GM19468 (cell line): ENCODE measurements around the gene NACC2.
"Not testable (repeated sequence)": the region's sequence is repeated elsewhere in the genome, so short reads cannot be mapped to it uniquely, and the experiment has no call there.

Experiments
- ATAC-seq: cut with Tn5 transposase; IDR thresholded peaks from one replicate; pipeline ENCODE4 v1.9.1; 2021; ENCODE audit warnings: mild to moderate bottlenecking, moderate library complexity, moderate number of reproducible peaks; ENCODE audit not compliant: unreplicated experiment; ENCODE audit errors: extremely low read depth

The NACC2 gene

DNA sequence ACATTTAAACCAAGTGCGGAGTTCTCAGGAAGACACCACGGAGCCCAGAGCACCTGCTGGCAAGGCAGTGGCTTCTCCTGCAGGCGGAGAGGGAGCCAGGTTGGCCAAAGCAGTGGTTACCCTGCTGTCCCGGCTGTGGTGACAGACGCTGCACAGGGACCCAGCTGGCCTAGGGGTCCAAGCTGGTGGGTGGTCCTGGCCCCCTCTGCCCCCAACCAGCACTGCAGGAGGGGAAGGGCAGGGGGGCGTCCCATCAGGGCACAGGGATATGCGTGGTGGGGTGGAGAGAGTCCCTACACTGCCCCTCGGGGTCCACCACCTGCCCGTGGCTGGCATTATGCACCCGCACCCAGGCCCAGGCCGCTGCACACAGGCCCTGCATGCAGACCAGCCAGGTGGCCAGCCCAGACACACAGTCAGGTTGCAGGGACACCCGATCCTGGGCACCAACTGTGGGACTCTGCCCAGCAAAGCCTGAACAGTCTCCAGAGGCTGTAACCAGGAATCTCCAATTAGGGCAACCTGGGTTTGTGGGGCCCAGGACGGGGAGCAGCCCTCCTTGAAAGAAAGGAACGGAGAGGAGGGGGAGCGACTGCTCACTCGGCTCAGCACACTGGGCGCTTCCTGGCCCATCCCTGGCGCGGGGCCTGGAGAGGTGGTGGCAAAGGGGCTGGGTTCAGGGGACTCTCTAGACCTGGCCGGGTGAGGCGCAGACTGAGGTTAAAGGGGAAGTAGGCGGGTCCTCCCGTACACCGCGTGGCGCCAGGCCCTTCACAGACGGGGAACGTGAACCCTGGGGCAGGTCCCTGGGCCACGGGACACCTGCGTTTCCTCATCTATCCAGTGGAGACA, 46.3 kb downstream of the NACC2 start:
- ATAC-seq, result no peak

DNA sequence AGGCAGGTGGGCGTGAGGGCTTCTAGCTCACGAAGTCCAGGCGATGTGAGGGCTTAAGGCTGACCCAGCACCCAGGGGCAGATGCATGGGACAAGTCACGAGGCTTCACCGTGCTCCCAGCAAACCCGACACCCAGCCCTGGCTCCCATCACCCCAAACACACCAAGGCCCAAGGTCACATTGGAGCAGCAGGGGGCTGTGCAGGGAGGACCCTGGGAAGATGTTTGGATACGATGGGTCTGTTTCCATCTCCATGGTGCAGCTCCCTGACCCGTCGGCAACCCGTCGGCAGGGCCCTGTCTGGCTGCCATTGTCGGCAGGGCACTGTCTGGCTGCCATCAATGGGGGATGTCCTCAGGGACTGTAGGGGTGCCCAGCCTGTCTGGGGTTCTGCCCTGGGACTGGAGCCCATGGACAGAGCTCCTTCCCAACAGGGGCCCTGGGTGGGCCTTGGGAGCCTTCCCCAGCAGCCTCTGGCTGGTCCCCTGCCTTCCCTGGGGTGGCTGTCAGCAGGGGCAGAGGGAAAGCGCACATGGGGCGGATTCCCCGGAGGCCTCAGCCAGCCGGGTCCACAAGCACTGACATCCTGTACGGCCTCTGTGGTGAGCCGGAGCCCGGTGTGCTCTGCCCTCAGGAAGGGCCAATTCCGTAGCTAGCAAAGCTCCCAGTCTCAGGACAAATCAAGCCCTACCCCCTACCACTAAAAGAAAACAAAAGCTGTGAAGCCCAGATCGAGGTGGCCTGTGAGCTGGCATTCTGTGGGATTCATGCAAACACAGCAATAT, 47.1 kb downstream of the NACC2 start:
- ATAC-seq, result no peak

DNA sequence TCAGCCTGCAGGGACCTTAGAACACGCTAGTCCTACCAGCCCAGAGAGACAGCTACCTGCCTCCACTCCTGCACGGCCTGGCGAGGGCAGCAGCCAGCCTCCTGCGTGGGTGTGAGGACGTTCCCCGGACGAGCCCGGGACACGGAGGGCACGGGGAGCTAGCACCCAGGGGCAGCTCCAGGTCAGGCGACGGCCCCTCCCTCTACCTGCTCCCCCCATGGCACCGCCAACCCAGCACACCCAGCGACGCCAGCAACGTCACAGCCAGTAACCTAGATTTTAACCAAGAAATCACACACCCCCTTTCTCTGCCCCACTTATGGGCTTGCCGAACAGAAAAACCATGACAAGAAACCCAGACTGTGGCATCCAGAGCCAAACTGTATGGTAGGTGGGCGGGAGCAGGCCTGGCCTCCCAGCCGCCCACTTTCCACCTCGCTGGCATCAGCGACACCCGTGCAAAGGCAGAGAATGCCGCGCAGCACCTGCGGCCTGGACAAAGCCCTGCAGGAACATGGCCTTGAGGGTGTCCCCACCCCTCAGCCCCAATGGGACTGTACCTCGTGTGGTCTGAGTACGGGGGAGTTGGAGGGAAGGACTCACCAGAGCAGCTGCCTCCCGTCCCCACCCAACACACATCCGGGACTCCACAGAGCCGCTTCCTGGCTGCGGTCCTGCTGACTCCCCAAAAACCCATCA, 47.9 kb downstream of the NACC2 start:
- no peak for ATAC-seq

DNA sequence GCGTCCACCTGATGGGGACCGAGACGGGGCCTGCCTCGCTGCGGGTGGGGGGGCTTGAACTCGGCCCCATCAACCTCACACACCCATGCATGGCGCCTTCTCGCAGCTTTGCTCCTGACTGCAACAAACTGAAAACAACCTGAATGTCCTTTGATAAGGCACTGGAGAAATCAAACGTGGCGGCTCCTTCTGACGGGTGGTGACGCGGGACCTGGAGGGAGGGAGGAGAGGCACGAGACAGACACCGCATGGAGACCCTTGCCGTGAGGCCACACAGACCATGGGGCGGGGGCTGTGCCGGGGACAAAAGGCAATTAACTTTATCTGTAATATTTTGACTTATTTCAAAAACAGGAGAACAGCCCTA, 48.6 kb downstream of the NACC2 start:
- no peak for ATAC-seq

DNA sequence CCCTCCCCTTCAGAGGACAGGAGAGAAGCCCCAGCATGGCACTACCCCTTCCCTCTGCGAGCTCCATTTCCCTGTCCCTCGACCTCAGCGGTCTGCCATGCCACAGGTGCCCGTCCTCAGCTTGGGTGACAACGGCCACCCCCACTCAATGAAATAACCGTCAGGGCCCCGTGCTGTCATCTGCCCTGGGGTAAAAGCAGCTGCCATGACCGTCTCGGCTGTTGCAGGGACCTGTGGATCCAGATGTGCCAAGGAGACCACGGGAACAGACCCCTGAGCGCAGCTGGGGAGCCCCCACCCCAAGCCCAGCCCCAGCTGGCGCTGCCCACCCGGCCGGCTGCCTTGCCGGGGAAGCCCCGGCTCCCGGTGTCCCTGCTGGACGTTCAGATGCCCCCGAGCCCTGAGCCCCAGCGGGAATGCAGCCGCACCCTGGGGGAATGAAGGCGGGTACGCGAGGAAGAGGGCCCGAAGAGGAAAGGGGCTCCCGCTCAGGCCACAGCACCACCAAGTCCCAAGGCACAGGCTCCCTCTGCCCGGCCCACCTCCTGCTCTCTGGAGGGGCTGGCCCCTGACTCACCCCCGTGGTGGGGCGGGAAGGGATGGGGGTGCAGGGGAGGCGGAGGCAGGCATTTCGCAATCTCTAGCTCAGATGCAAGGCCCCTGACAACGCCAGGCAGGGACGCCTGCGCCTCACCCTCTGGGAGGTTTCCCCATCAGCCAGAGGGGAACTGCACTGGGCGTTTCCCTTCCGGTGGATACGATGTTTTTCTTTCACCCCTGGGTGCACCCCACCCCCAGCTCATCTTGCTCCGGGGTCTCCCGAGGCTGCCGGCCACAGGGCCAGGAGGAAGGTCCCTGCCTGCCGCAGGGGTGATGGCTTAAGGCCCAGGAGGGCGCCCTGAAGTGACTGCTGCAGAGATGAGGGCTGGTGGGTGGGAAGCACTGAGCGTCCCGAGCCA, 49.2 kb downstream of the NACC2 start:
- ATAC-seq, result no peak

DNA sequence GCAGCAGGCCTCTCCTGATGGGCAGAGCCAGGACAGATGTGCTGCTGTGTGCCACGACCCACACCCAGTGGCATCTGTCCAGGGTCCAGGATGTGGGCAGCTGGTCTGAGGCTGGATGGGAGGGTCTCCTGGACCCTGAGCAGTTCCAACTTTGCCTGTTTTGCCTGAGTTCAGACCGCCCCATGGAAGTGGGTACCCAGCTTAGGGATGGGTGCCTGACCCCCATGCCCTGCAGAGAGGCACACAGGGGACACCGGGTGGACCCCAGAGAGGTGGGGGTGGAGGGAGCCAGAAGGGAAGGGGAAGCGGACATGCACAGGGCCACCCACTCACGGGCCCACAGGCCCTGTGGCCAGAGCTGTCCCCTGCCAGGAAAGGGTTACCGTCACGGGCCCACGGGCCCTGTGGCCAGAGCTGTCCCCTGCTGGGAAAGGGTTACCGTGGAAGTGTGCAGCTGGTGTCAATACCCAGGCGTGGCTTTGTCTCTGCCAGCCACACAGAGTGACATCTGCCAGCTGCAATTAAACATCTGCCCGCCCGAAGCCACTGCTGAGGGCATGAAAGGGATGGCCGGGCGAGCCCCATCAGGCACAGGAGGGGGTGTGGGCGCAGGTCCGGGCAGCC, 50.0 kb downstream of the NACC2 start:
- no peak for ATAC-seq

DNA sequence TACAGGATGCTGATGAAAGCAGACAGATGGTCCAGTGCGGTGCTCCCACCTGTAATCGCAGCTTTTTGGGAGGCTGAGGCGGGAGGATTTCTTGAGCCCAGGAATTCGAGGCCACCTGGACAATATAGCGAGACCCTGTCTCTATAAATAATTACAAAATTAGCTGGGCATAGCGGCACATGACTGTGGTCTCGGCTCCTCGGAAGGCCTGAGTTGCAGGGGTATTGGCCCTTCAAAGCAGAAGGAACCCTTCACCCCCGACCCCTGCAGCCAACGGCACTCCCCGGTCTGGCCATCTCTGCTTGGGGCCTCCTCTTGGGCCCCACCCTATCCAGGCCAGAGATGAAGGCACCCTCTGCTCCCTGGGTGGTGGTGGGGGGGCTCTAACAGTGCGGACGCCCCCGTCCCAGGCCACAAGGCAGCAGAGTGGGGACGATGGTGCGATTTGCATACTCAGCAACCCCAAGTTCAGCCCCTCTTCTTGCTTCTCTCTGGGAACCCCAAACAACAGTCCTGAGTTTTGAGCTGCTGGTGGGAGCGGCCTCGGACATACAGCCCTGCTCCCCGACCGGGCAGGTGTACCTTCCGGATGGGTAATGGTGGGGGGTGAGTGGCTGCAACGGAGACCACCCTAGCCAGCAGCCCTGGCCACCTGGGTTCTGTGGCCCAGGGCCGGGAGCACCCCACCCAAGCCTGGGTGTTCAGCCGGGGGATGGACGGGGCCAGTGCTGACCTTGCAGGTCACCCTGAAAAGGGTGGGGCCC, 50.7 kb downstream of the NACC2 start:
- no peak for ATAC-seq

DNA sequence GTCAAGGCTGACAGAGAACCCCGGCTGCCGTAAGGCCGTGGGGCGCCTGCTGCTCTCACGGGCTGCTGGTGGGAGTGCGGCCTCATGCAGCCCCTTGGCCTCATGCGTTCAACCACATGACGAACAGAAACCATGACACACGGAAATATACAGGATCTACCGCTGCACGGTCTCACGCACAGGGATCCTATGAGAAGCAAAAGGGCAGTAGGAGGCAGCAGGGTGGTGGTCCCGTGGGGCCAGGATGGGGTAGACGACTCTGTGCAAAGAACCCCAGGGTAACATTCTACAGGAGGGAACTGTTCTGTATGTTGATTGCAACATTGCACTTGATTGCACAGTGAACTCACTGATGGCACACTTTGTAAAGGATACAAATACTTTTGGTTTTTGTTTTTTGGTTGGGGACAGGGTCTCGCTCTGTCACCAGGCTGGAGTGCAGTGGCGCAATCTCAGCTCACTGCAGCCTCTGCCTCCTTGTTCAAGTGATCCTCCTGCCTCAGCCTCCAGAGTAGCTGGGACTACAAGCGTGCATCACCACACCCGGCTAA, 51.6 kb downstream of the NACC2 start:
- no peak for ATAC-seq

DNA sequence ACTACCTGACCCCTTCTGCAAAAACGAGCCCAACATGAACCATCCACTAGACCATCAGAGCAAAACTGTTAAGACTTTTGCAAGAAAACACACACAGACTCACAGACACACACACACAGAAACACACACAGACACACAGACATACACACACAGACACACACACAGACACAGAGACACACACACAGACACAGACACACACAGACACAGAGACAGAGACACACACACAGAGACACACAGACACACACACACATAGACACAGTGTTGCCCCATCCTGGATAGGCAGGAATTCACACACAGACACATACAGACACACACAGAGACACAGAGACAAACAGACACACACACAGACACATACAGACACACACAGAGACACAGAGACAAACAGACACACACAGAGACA, 52.5 kb downstream of the NACC2 start:
- ATAC-seq, result no peak

DNA sequence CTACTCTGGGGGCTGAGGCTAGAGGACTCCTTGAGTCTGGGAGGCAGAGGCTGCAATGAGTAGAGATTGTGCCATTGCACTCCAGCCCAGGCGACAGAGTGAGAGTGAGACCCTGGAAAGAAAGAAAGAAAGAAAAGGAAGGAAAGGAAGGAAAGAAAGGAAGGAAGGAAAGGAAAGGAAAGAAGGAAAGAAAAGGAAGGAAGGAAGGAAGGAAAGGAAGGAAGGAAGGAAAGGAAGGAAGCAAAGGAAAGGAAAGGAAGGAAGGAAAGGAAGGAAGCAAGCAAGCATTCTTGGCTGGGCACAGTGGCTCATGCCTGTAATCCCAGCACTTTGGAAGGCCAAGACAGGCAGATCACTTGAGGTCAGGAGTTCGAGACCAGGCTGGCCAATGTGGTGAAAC, 54.2 kb downstream of the NACC2 start:
- not testable (repeated sequence) for ATAC-seq

DNA sequence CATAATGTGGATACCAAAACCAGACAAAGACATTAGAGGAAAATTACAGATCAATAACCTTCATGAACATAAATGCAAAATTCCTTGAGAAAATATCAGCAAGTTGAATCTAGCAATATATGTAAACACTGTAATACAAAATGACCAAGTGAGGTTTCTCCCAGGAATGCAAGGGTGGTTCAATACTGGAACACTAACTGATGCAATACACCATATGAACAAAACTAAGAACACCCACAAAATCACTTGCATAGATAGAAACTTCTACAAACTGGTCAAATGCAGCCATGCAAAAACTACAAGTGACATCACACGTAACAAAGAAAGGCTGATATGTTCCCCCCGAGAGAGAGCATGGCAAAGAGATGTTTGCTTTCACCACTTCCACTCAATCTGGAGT, 55.6 kb downstream of the NACC2 start:
- ATAC-seq, result no peak

DNA sequence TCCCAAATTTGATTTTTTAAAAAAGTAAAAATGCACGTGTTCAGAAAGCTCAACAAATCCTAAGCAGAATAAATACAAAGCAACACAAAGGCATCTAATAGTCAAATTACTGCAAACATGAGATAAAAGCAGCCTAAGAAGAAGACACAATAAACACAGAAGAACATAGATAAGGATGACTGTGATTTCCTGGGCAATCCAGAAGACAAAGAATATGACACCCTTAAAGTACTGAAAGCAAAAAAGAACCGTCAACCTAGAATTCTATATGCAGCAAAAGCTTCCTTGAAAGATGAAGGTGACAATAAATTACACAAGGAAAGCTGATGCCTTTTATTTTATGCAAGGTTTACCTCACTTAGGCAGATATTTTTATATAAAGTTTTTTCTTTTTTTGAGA, 58.2 kb downstream of the NACC2 start:
- no peak for ATAC-seq

DNA sequence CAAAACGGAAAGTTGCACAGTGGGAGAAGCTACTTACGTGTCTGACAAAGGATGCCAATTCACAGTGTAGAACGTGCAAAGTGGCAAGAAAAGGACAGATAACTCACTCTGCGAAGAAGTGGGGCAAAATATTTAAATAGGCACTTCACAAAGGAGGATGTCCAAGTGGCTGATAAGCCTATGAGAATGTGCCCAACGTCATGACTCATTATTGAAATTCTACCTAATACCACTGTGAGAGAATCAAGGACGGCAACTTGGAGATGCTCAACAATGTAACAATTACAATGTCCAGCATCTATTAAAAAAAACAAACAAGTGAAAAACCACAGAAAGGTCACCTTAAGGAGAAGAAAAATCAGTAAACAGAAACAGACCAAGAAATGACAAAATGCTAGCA, 59.0 kb downstream of the NACC2 start:
- ATAC-seq, result no peak

DNA sequence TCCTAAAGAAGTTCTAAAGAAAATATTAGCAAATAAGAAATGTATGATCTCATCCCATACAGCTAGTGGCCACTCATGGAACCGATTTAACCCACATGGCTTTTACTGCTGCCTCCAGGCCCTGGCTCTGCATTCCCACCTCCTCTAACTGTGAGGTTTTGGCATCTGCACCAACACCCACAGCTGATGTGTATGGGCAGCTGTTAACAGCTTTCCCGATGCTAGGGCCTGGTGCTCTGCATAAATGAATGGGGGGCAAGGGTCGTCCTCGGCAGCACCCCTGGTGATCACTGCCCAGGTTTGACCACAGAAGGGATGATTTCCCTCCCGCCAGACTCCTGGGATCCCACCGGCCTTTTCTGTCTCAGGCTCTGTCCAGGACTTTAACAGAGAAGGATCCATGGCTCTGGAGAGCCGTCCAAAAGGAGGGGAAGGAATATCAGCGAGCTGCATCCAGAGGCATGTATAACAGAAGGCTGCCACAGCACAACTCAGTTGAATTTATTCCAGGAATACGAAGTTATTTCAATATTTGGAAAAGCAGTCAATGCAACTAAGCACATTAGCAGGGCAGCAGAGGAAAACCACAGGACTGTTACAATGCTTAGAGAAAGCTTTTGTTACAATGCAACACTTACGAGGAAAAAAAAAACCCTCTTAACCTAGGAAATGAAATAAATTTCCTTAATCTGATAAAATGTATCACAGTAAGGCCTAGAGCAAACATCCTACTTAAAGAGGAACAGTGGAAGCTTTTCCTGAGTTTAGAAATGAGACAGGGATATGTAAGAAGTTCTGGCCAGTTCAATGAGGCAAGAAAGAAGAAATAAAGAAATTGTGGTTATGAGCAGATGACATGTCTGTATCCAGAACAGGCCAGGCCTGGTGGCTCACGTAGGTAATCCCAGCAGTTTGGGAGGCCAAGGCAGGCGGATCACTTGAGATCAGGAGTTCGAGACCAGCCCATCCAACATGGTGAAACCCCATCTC, 63.1 kb downstream of the NACC2 start:
- no peak for ATAC-seq

DNA sequence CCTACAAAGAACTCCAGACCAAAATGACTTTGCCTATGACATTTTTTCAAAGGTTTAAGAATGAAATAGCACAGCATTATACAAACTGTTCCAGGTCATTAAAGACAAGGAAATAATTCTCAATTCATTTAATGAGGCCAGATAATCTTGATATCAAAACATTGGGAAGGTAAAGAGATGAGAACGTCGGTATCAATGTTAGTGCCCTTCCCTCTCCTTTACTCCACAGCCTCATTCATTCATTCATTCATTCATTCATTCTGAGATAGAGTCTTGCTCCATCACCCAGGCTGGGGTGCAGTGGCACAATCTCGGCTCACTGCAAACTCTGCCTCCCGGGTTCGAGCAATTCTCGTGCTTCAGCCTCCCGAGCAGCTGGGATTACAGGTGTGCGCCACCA, 64.0 kb downstream of the NACC2 start:
- ATAC-seq, result no peak

DNA sequence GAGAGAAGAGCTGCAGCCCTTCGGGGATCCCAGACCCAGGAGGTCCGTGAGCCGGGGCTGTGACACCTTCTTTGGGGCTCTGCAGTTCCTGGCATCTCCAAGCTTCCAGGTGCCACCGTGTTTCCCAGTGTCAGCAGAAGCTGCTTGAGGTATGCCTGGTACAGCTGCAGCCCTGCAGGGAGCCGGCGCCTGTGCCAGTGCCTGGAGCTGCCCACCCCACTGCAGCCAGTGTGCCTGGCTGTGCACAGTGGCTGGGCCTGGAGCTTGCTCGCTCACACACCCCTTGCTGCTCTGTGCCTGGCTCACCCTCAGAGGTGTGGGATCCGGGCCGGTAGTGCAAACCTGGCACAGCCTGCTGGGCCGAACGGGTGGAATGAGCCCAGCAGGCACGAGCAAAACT, 65.5 kb downstream of the NACC2 start:
- no peak for ATAC-seq

DNA sequence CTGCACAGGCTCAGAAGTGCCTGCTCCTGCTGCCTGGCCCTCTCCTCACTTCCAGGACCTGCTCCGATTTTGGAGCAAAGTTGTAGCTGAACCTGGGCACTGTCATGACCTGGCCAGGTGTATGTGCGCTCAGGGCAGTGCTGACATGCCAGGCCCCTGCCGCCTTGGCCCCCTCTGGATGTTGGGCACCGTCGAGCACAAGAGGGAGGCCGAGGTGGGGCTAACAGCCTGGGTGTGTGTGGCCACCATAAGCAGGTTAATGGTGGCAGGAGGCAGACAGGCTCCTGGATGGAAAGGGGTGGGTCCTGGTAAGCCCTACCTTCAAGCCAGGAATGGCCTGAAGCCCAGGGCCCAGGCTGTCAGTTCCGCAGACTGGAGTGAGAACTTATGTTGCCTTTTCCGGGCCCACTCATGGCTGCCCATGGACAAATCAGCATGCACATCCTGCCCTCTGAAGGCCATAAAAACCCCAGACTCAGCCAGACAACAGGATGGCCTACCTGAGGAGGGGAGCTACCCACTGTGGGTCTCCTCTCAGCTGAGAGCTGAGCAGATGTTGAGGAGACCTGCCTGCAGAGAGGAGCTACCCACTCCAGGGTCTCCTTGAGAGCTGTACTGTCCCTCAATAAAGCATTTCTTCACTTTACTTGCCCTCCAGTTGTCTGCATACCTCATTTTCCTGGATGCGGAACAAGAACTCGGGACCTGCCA, 66.2 kb downstream of the NACC2 start:
- no peak for ATAC-seq
